A549 treated with AZD9567 at 1 μM for 4 hours (cell line): ENCODE data around the gene OR9A4. TPM values are rescaled to one million over a fixed set of nuclear protein-coding genes. Genes with fewer than 3 reads are reported as not detected.

Experiments used
- total RNA-seq: library from RNA; stranded (reverse); fragments of 200-300 nt; extraction: Qiagen RNA extraction; gene quantifications from 5 replicates; pipeline ENCODE4 v1.2.3, GENCODE V29; 2022; ENCODE audit not compliant: insufficient read depth

Gene OR9A4
- not detected in 5 replicates for total RNA-seq

DNA sequence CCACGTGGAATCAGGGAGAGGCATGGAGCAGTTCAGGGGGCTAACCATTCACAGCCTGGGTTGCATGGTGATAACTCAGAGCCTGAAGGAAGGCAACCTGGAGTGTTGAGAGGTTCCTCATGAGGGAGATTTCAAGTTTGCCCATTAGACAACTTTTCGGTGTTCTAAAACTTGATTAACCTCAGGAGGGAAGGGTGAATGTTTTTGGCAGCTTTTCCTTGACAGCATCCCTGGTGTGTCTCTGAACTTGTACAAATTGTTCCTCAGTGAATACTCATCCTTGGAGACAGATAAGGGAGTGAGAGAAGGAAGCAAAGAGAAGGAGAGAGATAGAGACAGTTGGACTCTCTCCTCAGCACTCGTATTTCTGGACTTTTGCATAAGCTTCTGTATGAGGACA, at the start of gene OR9A4:
Gene OR9A4, plus strand, starts transcription at position 301 of the 400 bp plus-strand sequence. CDS start 2,477 bp downstream, outside the sequence.

DNA sequence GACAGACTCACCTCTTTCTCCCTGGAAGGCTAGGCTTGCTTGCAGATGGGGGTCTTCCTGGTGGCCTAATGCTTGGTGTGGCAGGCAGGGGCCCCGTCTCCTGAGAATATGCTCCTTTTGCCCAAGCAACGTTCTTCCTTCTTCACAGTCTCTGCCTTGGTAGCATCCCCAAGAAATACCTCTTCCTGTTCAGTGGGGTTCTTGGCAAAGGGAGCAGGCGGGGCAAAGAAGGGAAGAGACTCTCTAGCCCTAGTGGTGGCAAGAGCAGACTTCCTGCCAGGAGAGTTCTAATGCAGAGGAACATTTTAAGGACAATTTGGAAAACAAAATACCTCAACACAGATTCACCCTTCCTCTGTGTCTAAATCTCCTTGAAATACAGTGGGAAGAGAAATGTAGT, 30.6 kb downstream of the OR9A4 start, which contains the start of gene CLEC5A:
Gene CLEC5A, minus strand, starts transcription at position 179 of the 400 bp plus-strand sequence. CDS start 682 bp downstream, outside the sequence.

Other genes with a start within 250 kb of the OR9A4 start
- gene DENND11, start 214.2 kb upstream of the OR9A4 start, total RNA-seq: 4.5 to 6.0 TPM (median 5.8 TPM) in 5 replicates
- 0.02 TPM in 1 of 5 replicates, not detected in the others for gene WEE2, start 208.0 kb upstream of the OR9A4 start, total RNA-seq
- 281 to 338 TPM (median 284 TPM) in 5 replicates for gene SSBP1, start 178.0 kb upstream of the OR9A4 start, total RNA-seq
- not detected in 5 replicates for gene TAS2R3, start 152.3 kb upstream of the OR9A4 start, total RNA-seq
- 0.08 to 0.25 TPM (median 0.17 TPM) in 4 of 5 replicates, not detected in the other for gene TAS2R4, start 139.7 kb upstream of the OR9A4 start, total RNA-seq
- 0.34 to 0.65 TPM (median 0.49 TPM) in 4 of 5 replicates, not detected in the other for gene TAS2R5, start 126.2 kb upstream of the OR9A4 start, total RNA-seq
- gene PRSS37, start 74.9 kb upstream of the OR9A4 start, total RNA-seq: 0.15 TPM in 1 of 5 replicates, not detected in the others
- not detected in 5 replicates for gene CLEC5A, start 30.6 kb downstream of the OR9A4 start, total RNA-seq
- not detected in 5 replicates for gene TAS2R38, start 57.4 kb downstream of the OR9A4 start, total RNA-seq
- gene MGAM, start 79.5 kb downstream of the OR9A4 start, total RNA-seq: 0.29 to 0.54 TPM (median 0.46 TPM) in 5 replicates
- 0.01 to 0.05 TPM (median 0.02 TPM) in 4 of 5 replicates, not detected in the other for gene MGAM2, start 195.3 kb downstream of the OR9A4 start, total RNA-seq